T-cell (primary cell): ENCODE results near the gene ZBTB40. TPM values are rescaled to one million over a fixed set of nuclear protein-coding genes. Genes with fewer than 3 reads are reported as not detected.

ENCODE experiments used
- ATAC-seq, 4 experiments: fragments of 200-7000 bp in 3 of 4; fragments of 150-1000 bp in 1 of 4; cut with Tn5 transposase; replicated peaks in 1 of 4; 1 replicate in 3 of 4; 2 replicates in 1 of 4; pipeline ENCODE4 v1.10.0; 2021; ENCODE audit warnings: moderate library complexity in 3 of 4, mild to moderate bottlenecking in 2 of 4, moderate number of reproducible peaks in 1 of 4
- CTCF ChIA-PET, 2 donors: fragments of 300-600 bp; sonication (Branson Sonifier 250); formaldehyde crosslinking; loops; one replicate each; lab custom pipeline; 2022; ENCODE audit warnings: antibody characterized with exemption in 2 of 2; lab: Charles Lee
- POLR2A ChIA-PET, 2 donors: fragments of 300-600 bp; sonication (Branson Sonifier 250); formaldehyde crosslinking; loops; one replicate each; lab custom pipeline; 2022; ENCODE audit warnings: antibody characterized with exemption in 2 of 2; lab: Charles Lee
- DNase-seq, 35 experiments: peaks; one replicate each; pipeline versions ENCODE4 v3.0.0 to v3.0.0-alpha.2; 2013 to 2023
- H3K27ac ChIP-seq: one replicate; pipeline ENCODE4 v1.5.1; 2013; ENCODE audit warnings: low read length
- H3K27me3 ChIP-seq, 2 experiments: replicated peaks in 1 of 2; 1 replicate in 1 of 2; 2 replicates in 1 of 2; pipeline versions ENCODE4 v1.6.1 to v1.7.0; 2013; ENCODE audit warnings: low read length in 1 of 2, mixed read lengths in 1 of 2; ENCODE audit not compliant: control insufficient read depth in 2 of 2, insufficient read depth in 2 of 2; ENCODE audit errors: extremely low read depth in 1 of 2
- H3K36me3 ChIP-seq, 2 donors: 1 replicate in 1 of 2; 2 replicates in 1 of 2; pipeline versions ENCODE4 v1.6.1 to v1.7.0; 2013; ENCODE audit warnings: low read length in 1 of 2; ENCODE audit not compliant: control insufficient read depth in 2 of 2, insufficient read depth in 1 of 2; ENCODE audit errors: extremely low read depth in 1 of 2
- H3K4me1 ChIP-seq, 2 experiments: 1 replicate in 1 of 2; 2 replicates in 1 of 2; pipeline versions ENCODE4 v1.6.1 to v1.7.0; 2013; ENCODE audit warnings: low read length in 2 of 2, mixed read lengths in 1 of 2; ENCODE audit not compliant: insufficient read depth in 2 of 2, control insufficient read depth in 1 of 2; ENCODE audit errors: extremely low read depth in 1 of 2
- H3K4me3 ChIP-seq, 2 donors: 1 replicate in 1 of 2; 2 replicates in 1 of 2; pipeline versions ENCODE4 v1.5.1 to v1.7.0; 2013; ENCODE audit warnings: mild to moderate bottlenecking in 2 of 2, low read length in 1 of 2, moderate library complexity in 1 of 2; ENCODE audit not compliant: control insufficient read depth in 1 of 2; ENCODE audit errors: extremely low read depth in 1 of 2
- H3K9me3 ChIP-seq: 2 replicates; pipeline ENCODE4 v1.7.0; 2013
- H3K27ac Mint-ChIP-seq, 2 donors: one replicate each; pipeline ENCODE4 v1.8.0; 2020 to 2021; ENCODE audit warnings: mild to moderate bottlenecking in 2 of 2, mixed read lengths in 2 of 2
- H3K27me3 Mint-ChIP-seq, 2 donors: one replicate each; pipeline ENCODE4 v1.8.0; 2021 to 2022; ENCODE audit warnings: mixed read lengths in 2 of 2
- H3K36me3 Mint-ChIP-seq: one replicate; pipeline ENCODE4 v1.8.0; 2021; ENCODE audit warnings: mixed read lengths
- H3K4me1 Mint-ChIP-seq, 3 donors: one replicate each; pipeline ENCODE4 v1.8.0; 2020 to 2022; ENCODE audit warnings: mixed read lengths in 3 of 3, mild to moderate bottlenecking in 1 of 3
- H3K4me3 Mint-ChIP-seq, 3 donors: one replicate each; pipeline ENCODE4 v1.8.0; 2020 to 2022; ENCODE audit warnings: mild to moderate bottlenecking in 3 of 3, mixed read lengths in 3 of 3, moderate library complexity in 3 of 3
- H3K9me3 Mint-ChIP-seq, 3 donors: one replicate each; pipeline ENCODE4 v1.8.0; 2020 to 2022; ENCODE audit warnings: mixed read lengths in 3 of 3
- WGBS: methylation state at CpG from one replicate; pipeline ENCODE4 v1.1.5; 2013; ENCODE audit warnings: missing lambda C conversion rate; ENCODE audit not compliant: insufficient coverage; 5-methylcytosine and 5-hydroxymethylcytosine counted together
- total RNA-seq, 35 experiments: library from RNA in 6 of 35; stranded (reverse) in 6 of 35; fragments of 120-200 nt in 1 of 35; gene quantifications; one replicate each; pipeline versions ENCODE4 v1.2.1 to v1.2.4 and lab custom pipeline; 2013 to 2026

Gene ZBTB40
- total RNA-seq, 5 donors from 2014 or later (not counting 1 experiment from before 2014, with no cell fraction given): 42.6 to 62.9 (median 54.1) TPM

GRCh38 chr1:22485431-22485830 lies 33.8 kb downstream of the ZBTB40 start:
- H3K9me3 Mint-ChIP-seq: peaks cover 6 to 27% (median 22%) of the 10 kb centered on the region in 3 donors
- H3K9me3 ChIP-seq: no peaks in the 10 kb centered on the region
- DNase-seq: no peak
- ChIA-PET CTCF (no interaction called here), POLR2A (no interaction called here)
- no peaks in the 10 kb centered on the region for H3K27me3 ChIP-seq
- ATAC-seq: no peak
- no CpG with 5 or more reads among the region's 3 CpGs for WGBS
- no peak overlapping the region for H3K4me3 Mint-ChIP-seq
- peaks cover 42% of the 10 kb centered on the region for H3K36me3 Mint-ChIP-seq
- no peak overlapping the region for H3K4me3 ChIP-seq
- no peaks in the 10 kb centered on the region for H3K27me3 Mint-ChIP-seq
- no peaks in the 10 kb centered on the region for H3K4me1 ChIP-seq
- H3K36me3 ChIP-seq: peaks cover 0 to 4% of the 10 kb centered on the region in 2 donors
- H3K27ac Mint-ChIP-seq: no peak overlapping the region
- peaks cover 42 to 45% (median 42%) of the 10 kb centered on the region in 3 donors for H3K4me1 Mint-ChIP-seq
- no peak overlapping the region for H3K27ac ChIP-seq

GRCh38 chr1:22487781-22488180 lies 36.1 kb downstream of the ZBTB40 start:
- peaks cover 6 to 27% (median 22%) of the 10 kb centered on the region in 3 donors for H3K9me3 Mint-ChIP-seq
- peaks cover 30 to 34% (median 30%) of the 10 kb centered on the region in 3 donors for H3K4me1 Mint-ChIP-seq
- no peak overlapping the region for H3K27ac Mint-ChIP-seq
- WGBS: 94% methylated on average over 5 of the region's 5 CpGs
- H3K36me3 ChIP-seq: peaks cover 4 to 19% of the 10 kb centered on the region in 2 donors
- no peak overlapping the region for H3K27ac ChIP-seq
- DNase-seq (no peak), ATAC-seq (no peak)
- no peaks in the 10 kb centered on the region for H3K4me1 ChIP-seq
- H3K9me3 ChIP-seq: no peaks in the 10 kb centered on the region
- peaks cover 47% of the 10 kb centered on the region for H3K36me3 Mint-ChIP-seq
- no peaks in the 10 kb centered on the region for H3K27me3 ChIP-seq
- CTCF ChIA-PET: no interaction called here
- POLR2A ChIA-PET: no interaction called here
- no peaks in the 10 kb centered on the region for H3K27me3 Mint-ChIP-seq
- H3K4me3 ChIP-seq: no peak overlapping the region
- H3K4me3 Mint-ChIP-seq: no peak overlapping the region

- Mint-ChIP-seq H3K4me1 (peaks cover 26 to 30% (median 27%) of the 10 kb centered on the region in 3 donors), H3K27me3 (no peaks in the 10 kb centered on the region), H3K27ac (no peak overlapping the region), H3K4me3 (no peak overlapping the region), H3K9me3 (peaks cover 6 to 23% (median 18%) of the 10 kb centered on the region in 3 donors), H3K36me3 (peaks cover 48% of the 10 kb centered on the region)
- peaks cover 4 to 20% of the 10 kb centered on the region in 2 donors for H3K36me3 ChIP-seq
- no peaks in the 10 kb centered on the region for H3K27me3 ChIP-seq
- 92% methylated on average over 4 of the region's 5 CpGs for WGBS
- H3K27ac ChIP-seq: no peak overlapping the region
- no peak overlapping the region for H3K4me3 ChIP-seq
- no peaks in the 10 kb centered on the region for H3K4me1 ChIP-seq
- CTCF ChIA-PET: no interaction called here
- POLR2A ChIA-PET: no interaction called here
- ATAC-seq (no peak), DNase-seq (no peak)
- no peaks in the 10 kb centered on the region for H3K9me3 ChIP-seq
These were observed 36.7 kb downstream of the ZBTB40 start for GRCh38 chr1:22488319-22488718.

- ChIA-PET CTCF (no interaction called here), POLR2A (interaction anchor here in 1 of 2 donors (0.6 kb wide), 1 partner anchor 1370 kb away, joined by 3 read pairs; no protein-coding TSS in a partner anchor)
- no peak for DNase-seq
- H3K27ac ChIP-seq: no peak overlapping the region
- H3K9me3 ChIP-seq: no peaks in the 10 kb centered on the region
- peaks cover 4 to 25% of the 10 kb centered on the region in 2 donors for H3K36me3 ChIP-seq
- H3K4me3 ChIP-seq: no peak overlapping the region
- no peak overlapping the region for H3K4me3 Mint-ChIP-seq
- peaks cover 3 to 13% (median 9%) of the 10 kb centered on the region in 3 donors for H3K9me3 Mint-ChIP-seq
- H3K27ac Mint-ChIP-seq: no peak overlapping the region
- H3K4me1 ChIP-seq: no peaks in the 10 kb centered on the region
- H3K27me3 Mint-ChIP-seq: no peaks in the 10 kb centered on the region
- peaks cover 49% of the 10 kb centered on the region for H3K36me3 Mint-ChIP-seq
- peaks cover 20 to 26% (median 23%) of the 10 kb centered on the region in 3 donors for H3K4me1 Mint-ChIP-seq
- no peak for ATAC-seq
- no peaks in the 10 kb centered on the region for H3K27me3 ChIP-seq
- 100% methylated on average over 1 of the region's 6 CpGs for WGBS
These were observed 37.6 kb downstream of the ZBTB40 start for GRCh38 chr1:22489278-22489677.

- H3K36me3 Mint-ChIP-seq: peaks cover 49% of the 10 kb centered on the region
- H3K27ac ChIP-seq: no peak overlapping the region
- ChIA-PET POLR2A (interaction anchor here in 1 of 2 donors (0.6 kb wide), 1 partner anchor 1370 kb away, joined by 3 read pairs; no protein-coding TSS in a partner anchor), CTCF (no interaction called here)
- no peaks in the 10 kb centered on the region for H3K9me3 ChIP-seq
- no peak overlapping the region for H3K4me3 Mint-ChIP-seq
- peaks cover 3 to 8% (median 3%) of the 10 kb centered on the region in 3 donors for H3K9me3 Mint-ChIP-seq
- 96% methylated on average over 3 of the region's 6 CpGs for WGBS
- no peak overlapping the region for H3K4me3 ChIP-seq
- ATAC-seq (no peak), DNase-seq (no peak)
- H3K27ac Mint-ChIP-seq: no peak overlapping the region
- H3K27me3 ChIP-seq: no peaks in the 10 kb centered on the region
- no peaks in the 10 kb centered on the region for H3K27me3 Mint-ChIP-seq
- peaks cover 14 to 20% (median 17%) of the 10 kb centered on the region in 3 donors for H3K4me1 Mint-ChIP-seq
- H3K4me1 ChIP-seq: no peaks in the 10 kb centered on the region
- peaks cover 4 to 27% of the 10 kb centered on the region in 2 donors for H3K36me3 ChIP-seq
These were observed 38.2 kb downstream of the ZBTB40 start for GRCh38 chr1:22489823-22490222.

DNA sequence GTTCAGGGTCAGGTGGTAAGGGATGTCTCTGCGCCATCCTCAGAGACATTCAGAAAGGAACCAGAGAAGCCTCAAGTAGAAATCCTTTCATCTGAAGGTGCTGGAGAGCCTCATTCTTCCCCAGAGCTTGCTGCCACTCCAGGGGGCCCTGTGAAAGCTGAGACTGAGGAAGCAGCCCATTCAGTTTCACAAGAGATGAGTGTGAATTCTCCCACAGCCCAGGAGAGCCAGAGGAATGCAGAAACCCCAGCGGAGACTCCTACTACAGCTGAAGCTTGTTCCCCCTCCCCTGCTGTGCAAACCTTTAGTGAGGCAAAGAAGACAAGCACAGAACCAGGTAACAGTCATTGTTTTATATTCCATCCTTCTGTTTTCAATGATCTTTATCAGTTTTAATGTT lies 38.7 kb downstream of the ZBTB40 start:
- Mint-ChIP-seq H3K36me3 (peaks cover 49% of the 10 kb centered on the region), H3K4me1 (peaks cover 11 to 16% (median 13%) of the 10 kb centered on the region in 3 donors), H3K27ac (no peak overlapping the region), H3K9me3 (peaks cover 0 to 4% (median 3%) of the 10 kb centered on the region in 3 donors), H3K4me3 (no peak overlapping the region), H3K27me3 (no peaks in the 10 kb centered on the region)
- 100% methylated on average over 2 of the region's 2 CpGs for WGBS
- CTCF ChIA-PET: no interaction called here
- Histone ChIP-seq H3K36me3 (peaks cover 4 to 31% of the 10 kb centered on the region in 2 donors), H3K4me1 (no peaks in the 10 kb centered on the region), H3K27me3 (no peaks in the 10 kb centered on the region), H3K9me3 (no peaks in the 10 kb centered on the region), H3K4me3 (no peak overlapping the region), H3K27ac (no peak overlapping the region)
- POLR2A ChIA-PET: no interaction called here
- no peak for DNase-seq
- no peak for ATAC-seq
